Ishikawa (cell line): Measurements from ENCODE around the gene NAV3.

Experiments
- CEBPB ChIP-seq: IDR thresholded peaks from 2 replicates; pipeline ENCODE4 v1.6.1; 2012
- EP300 ChIP-seq: IDR thresholded peaks from 2 replicates; pipeline ENCODE4 v1.6.1; 2012; ENCODE audit warnings: borderline replicate concordance
- MAX ChIP-seq: IDR thresholded peaks from 2 replicates; pipeline ENCODE4 v1.6.1; 2012
- NFIC ChIP-seq: IDR thresholded peaks from 2 replicates; pipeline ENCODE4 v1.6.1; 2012
- RAD21 ChIP-seq: IDR thresholded peaks from 2 replicates; pipeline ENCODE4 v1.6.1; 2012; ENCODE audit warnings: low read depth
- REST ChIP-seq: IDR thresholded peaks from 2 replicates; pipeline ENCODE4 v1.6.1; 2012; ENCODE audit warnings: low read depth, mild to moderate bottlenecking
- TAF1 ChIP-seq: IDR thresholded peaks from 2 replicates; pipeline ENCODE4 v1.6.1; 2012; ENCODE audit warnings: low read depth, mild to moderate bottlenecking
- TEAD4 ChIP-seq: IDR thresholded peaks from 2 replicates; pipeline ENCODE4 v1.6.1; 2012

- TF ChIP-seq CEBPB, result no peak
- TF ChIP-seq REST, result no peak
- TF ChIP-seq TAF1, result no peak
- TF ChIP-seq NFIC, result no peak
- no peak for TF ChIP-seq EP300
- no peak for TF ChIP-seq TEAD4
- no peak for TF ChIP-seq RAD21
- TF ChIP-seq MAX, result no peak
These were observed 14.5 kb upstream of the NAV3 start for GRCh38 chr12:77816196-77816595.
